ENCODE results near the gene PPP1R18. TPM values are rescaled to one million over a fixed set of nuclear protein-coding genes. Genes with fewer than 3 reads are reported as not detected.
A peak's percentile ranks its signal among the peaks of the same experiment; 100 is the strongest.

Gene PPP1R18
- total RNA-seq, 1 experiment from 2014 or later: 37.7 TPM

GRCh38 chr6:30646450-30647241 is 39.8 kb downstream of the PPP1R18 start, which contains the start of gene C6orf136:
C6orf136 (plus strand) TSS chr6:30647133; CDS start chr6:30647232, 99 bp downstream.
- in situ Hi-C loops (cut with HindIII; ENCODE audit: low pct_unique_long_range_greater_than_20kb, low sequenced_read_pairs): no loop called here
- DNase-seq (ENCODE audit: low read depth): peak; percentile 78

- in situ Hi-C loops (cut with HindIII; ENCODE audit: low pct_unique_long_range_greater_than_20kb, low sequenced_read_pairs): no loop called here
- no peak for DNase-seq (ENCODE audit: low read depth)
These were observed 40.5 kb downstream of the PPP1R18 start for GRCh38 chr6:30645989-30646388.

- in situ Hi-C loops (cut with HindIII; ENCODE audit: low pct_unique_long_range_greater_than_20kb, low sequenced_read_pairs): no loop called here
These were observed 41.7 kb downstream of the PPP1R18 start for GRCh38 chr6:30644769-30645168.

GRCh38 chr6:30643656-30644055 is 42.8 kb downstream of the PPP1R18 start:
- in situ Hi-C loops (cut with HindIII; ENCODE audit: low pct_unique_long_range_greater_than_20kb, low sequenced_read_pairs): no loop called here

More at GRCh38 chr6:30644769-30645168, 41.7 kb downstream of the PPP1R18 start:
- no peak for DNase-seq (ENCODE audit: low read depth)

GRCh38 chr6:30641048-30641447 is 45.4 kb downstream of the PPP1R18 start:
- in situ Hi-C loops (cut with HindIII; ENCODE audit: low pct_unique_long_range_greater_than_20kb, low sequenced_read_pairs): no loop called here
- no peak for DNase-seq (ENCODE audit: low read depth)

More at GRCh38 chr6:30643656-30644055, 42.8 kb downstream of the PPP1R18 start:
- no peak for DNase-seq (ENCODE audit: low read depth)

GRCh38 chr6:30640481-30640880 is 46.0 kb downstream of the PPP1R18 start:
- no peak for DNase-seq (ENCODE audit: low read depth)
- in situ Hi-C loops (cut with HindIII; ENCODE audit: low pct_unique_long_range_greater_than_20kb, low sequenced_read_pairs): no loop called here

- in situ Hi-C loops (cut with HindIII; ENCODE audit: low pct_unique_long_range_greater_than_20kb, low sequenced_read_pairs): no loop called here
- no peak for DNase-seq (ENCODE audit: low read depth)
These were observed 50.6 kb downstream of the PPP1R18 start for GRCh38 chr6:30635834-30636233.

GRCh38 chr6:30626484-30627366 is 59.7 kb downstream of the PPP1R18 start, which contains the start of gene ATAT1:
ATAT1 (plus strand) TSS chr6:30626874.
- DNase-seq (ENCODE audit: low read depth): peak; percentile 70
- in situ Hi-C loops (cut with HindIII; ENCODE audit: low pct_unique_long_range_greater_than_20kb, low sequenced_read_pairs): no loop called here

Other genes with a start within 250 kb of the PPP1R18 start
- gene HLA-E, start 197.1 kb downstream of the PPP1R18 start, total RNA-seq (2014; rRNA removed; shearing (Covaris generic); ENCODE audit: low replicate concordance): 210 and 213 TPM in 2 replicates
- 23.5 and 36.9 TPM in 2 replicates for gene GNL1, start 130.2 kb downstream of the PPP1R18 start, total RNA-seq (2014; rRNA removed; shearing (Covaris generic); ENCODE audit: low replicate concordance)
- gene PRR3, start 129.3 kb downstream of the PPP1R18 start, total RNA-seq (2014; rRNA removed; shearing (Covaris generic); ENCODE audit: low replicate concordance): 12.7 TPM in 1 of 2 replicates, not detected in the other
- gene ABCF1, start 115.2 kb downstream of the PPP1R18 start, total RNA-seq (2014; rRNA removed; shearing (Covaris generic); ENCODE audit: low replicate concordance): 29.5 and 30.5 TPM in 2 replicates
- 6.9 and 10.8 TPM in 2 replicates for gene PPP1R10, start 69.4 kb downstream of the PPP1R18 start, total RNA-seq (2014; rRNA removed; shearing (Covaris generic); ENCODE audit: low replicate concordance)
- 47.9 and 61.1 TPM in 2 replicates for gene MRPS18B, start 68.8 kb downstream of the PPP1R18 start, total RNA-seq (2014; rRNA removed; shearing (Covaris generic); ENCODE audit: low replicate concordance)
- 1.3 and 4.6 TPM in 2 replicates for gene ATAT1, start 59.8 kb downstream of the PPP1R18 start, total RNA-seq (2014; rRNA removed; shearing (Covaris generic); ENCODE audit: low replicate concordance)
- gene C6orf136, start 39.5 kb downstream of the PPP1R18 start, total RNA-seq (2014; rRNA removed; shearing (Covaris generic); ENCODE audit: low replicate concordance): 2.6 TPM in 1 of 2 replicates, not detected in the other
- gene DHX16, start 13.6 kb downstream of the PPP1R18 start, total RNA-seq (2014; rRNA removed; shearing (Covaris generic); ENCODE audit: low replicate concordance): 31.4 and 37.5 TPM in 2 replicates
- gene NRM, start 4.3 kb upstream of the PPP1R18 start, total RNA-seq (2014; rRNA removed; shearing (Covaris generic); ENCODE audit: low replicate concordance): 2.3 and 16.7 TPM in 2 replicates
- 3.3 and 6.7 TPM in 2 replicates for gene MDC1, start 30.6 kb upstream of the PPP1R18 start, total RNA-seq (2014; rRNA removed; shearing (Covaris generic); ENCODE audit: low replicate concordance)
- gene TUBB, start 33.7 kb upstream of the PPP1R18 start, total RNA-seq (2014; rRNA removed; shearing (Covaris generic); ENCODE audit: low replicate concordance): 538 and 624 TPM in 2 replicates
- gene FLOT1, start 56.0 kb upstream of the PPP1R18 start, total RNA-seq (2014; rRNA removed; shearing (Covaris generic); ENCODE audit: low replicate concordance): 352 and 441 TPM in 2 replicates
- gene IER3, start 57.9 kb upstream of the PPP1R18 start, total RNA-seq (2014; rRNA removed; shearing (Covaris generic); ENCODE audit: low replicate concordance): 124 and 148 TPM in 2 replicates
- 182 and 197 TPM in 2 replicates for gene DDR1, start 197.9 kb upstream of the PPP1R18 start, total RNA-seq (2014; rRNA removed; shearing (Covaris generic); ENCODE audit: low replicate concordance)
- gene GTF2H4, start 221.6 kb upstream of the PPP1R18 start, total RNA-seq (2014; rRNA removed; shearing (Covaris generic); ENCODE audit: low replicate concordance): 49.7 and 58.5 TPM in 2 replicates
- gene VARS2, start 227.6 kb upstream of the PPP1R18 start, total RNA-seq (2014; rRNA removed; shearing (Covaris generic); ENCODE audit: low replicate concordance): 29.5 and 43.7 TPM in 2 replicates
- not detected in 2 replicates for gene SFTA2, start 245.5 kb upstream of the PPP1R18 start, total RNA-seq (2014; rRNA removed; shearing (Covaris generic); ENCODE audit: low replicate concordance)

Measured in Caki2 (cell line).